ENCODE measurements around the gene LRP8.

Gene LRP8

GRCh38 chr1:53262000-53262399, 65.9 kb downstream of the LRP8 start:
- no peak for DNase-seq (ENCODE audit: low read depth in 2 of 2)

GRCh38 chr1:53260631-53261247, 67.1 kb downstream of the LRP8 start:
- no peak for DNase-seq (ENCODE audit: low read depth in 2 of 2)

GRCh38 chr1:53259932-53260331, 67.9 kb downstream of the LRP8 start:
- DNase-seq (ENCODE audit: low read depth in 2 of 2) = no peak

GRCh38 chr1:53258216-53258615, 69.7 kb downstream of the LRP8 start:
- no peak for DNase-seq (ENCODE audit: low read depth in 2 of 2)

- DNase-seq (ENCODE audit: low read depth in 2 of 2) = no peak
Measured at GRCh38 chr1:53257454-53258081, 70.3 kb downstream of the LRP8 start.

- no peak for DNase-seq (ENCODE audit: low read depth in 2 of 2)
Measured at GRCh38 chr1:53256511-53257453, 71.1 kb downstream of the LRP8 start.

GRCh38 chr1:53255031-53255430, 72.8 kb downstream of the LRP8 start:
- DNase-seq (ENCODE audit: low read depth in 2 of 2) = no peak

- no peak for DNase-seq (ENCODE audit: low read depth in 2 of 2)
Measured at GRCh38 chr1:53254011-53254640, 73.7 kb downstream of the LRP8 start.

GRCh38 chr1:53250325-53250724, 77.5 kb downstream of the LRP8 start:
- no peak for DNase-seq (ENCODE audit: low read depth in 2 of 2)

- DNase-seq (ENCODE audit: low read depth in 2 of 2) = no peak
Measured at GRCh38 chr1:53249706-53250105, 78.2 kb downstream of the LRP8 start.

- no peak for DNase-seq (ENCODE audit: low read depth in 2 of 2)
Measured at GRCh38 chr1:53246261-53247134, 81.4 kb downstream of the LRP8 start.

GRCh38 chr1:53244141-53244540, 83.7 kb downstream of the LRP8 start:
- DNase-seq (ENCODE audit: low read depth in 2 of 2) = no peak

GRCh38 chr1:53242381-53242780, 85.5 kb downstream of the LRP8 start:
- no peak for DNase-seq (ENCODE audit: low read depth in 2 of 2)

GRCh38 chr1:53241828-53242227, 86.0 kb downstream of the LRP8 start:
- DNase-seq (ENCODE audit: low read depth in 2 of 2) = no peak

- DNase-seq (ENCODE audit: low read depth in 2 of 2) = peak; percentile 89 to 90
Measured at GRCh38 chr1:53238197-53239155, 89.4 kb downstream of the LRP8 start, which contains the start of gene MAGOH. TSS of gene MAGOH (minus strand) at chr1:53238518. CDS start at chr1:53238448, 70 bp downstream.

GRCh38 chr1:53237638-53238037, 90.2 kb downstream of the LRP8 start:
- DNase-seq (ENCODE audit: low read depth in 2 of 2) = no peak

- no peak for DNase-seq (ENCODE audit: low read depth in 2 of 2)
Measured at GRCh38 chr1:53220962-53221286, 106.9 kb downstream of the LRP8 start.

- peak; percentile 88 to 90 for DNase-seq (ENCODE audit: low read depth in 2 of 2)
Measured at GRCh38 chr1:53220171-53220961, 107.5 kb downstream of the LRP8 start, which contains the start of gene CZIB. TSS of gene CZIB (minus strand) at chr1:53220634. CDS start at chr1:53220575, 59 bp downstream.

GRCh38 chr1:53219711-53220110, 108.2 kb downstream of the LRP8 start:
- no peak for DNase-seq (ENCODE audit: low read depth in 2 of 2)
